ENCODE results near the gene ANKRD11.

ANKRD11 gene

DNA sequence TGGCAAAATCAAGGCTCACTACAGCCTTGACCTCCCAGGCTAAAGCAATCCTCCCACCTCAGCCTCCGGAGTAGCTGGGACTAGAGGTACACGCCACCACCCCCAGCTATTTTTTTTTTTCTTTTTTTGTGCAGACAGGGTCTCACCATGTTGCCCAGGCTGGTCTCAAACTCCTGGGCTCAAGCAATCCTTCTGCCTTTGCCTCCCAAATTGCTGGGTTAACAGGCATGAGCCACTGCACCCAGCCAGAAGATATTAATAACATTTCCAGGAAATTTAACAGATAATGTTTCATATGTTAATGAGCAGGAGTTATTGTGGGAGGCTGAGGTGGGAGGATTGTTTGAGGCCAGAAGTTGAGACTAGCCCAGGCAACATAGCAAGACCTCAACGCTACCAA lies 9.4 kb upstream of the ANKRD11 start:
- no peak for DNase-seq (ENCODE audit: low read depth)
- H3K4me3 ChIP-seq (ENCODE audit: low read depth, low read length): no peak overlapping the region
- TF ChIP-seq, protein P1, sequence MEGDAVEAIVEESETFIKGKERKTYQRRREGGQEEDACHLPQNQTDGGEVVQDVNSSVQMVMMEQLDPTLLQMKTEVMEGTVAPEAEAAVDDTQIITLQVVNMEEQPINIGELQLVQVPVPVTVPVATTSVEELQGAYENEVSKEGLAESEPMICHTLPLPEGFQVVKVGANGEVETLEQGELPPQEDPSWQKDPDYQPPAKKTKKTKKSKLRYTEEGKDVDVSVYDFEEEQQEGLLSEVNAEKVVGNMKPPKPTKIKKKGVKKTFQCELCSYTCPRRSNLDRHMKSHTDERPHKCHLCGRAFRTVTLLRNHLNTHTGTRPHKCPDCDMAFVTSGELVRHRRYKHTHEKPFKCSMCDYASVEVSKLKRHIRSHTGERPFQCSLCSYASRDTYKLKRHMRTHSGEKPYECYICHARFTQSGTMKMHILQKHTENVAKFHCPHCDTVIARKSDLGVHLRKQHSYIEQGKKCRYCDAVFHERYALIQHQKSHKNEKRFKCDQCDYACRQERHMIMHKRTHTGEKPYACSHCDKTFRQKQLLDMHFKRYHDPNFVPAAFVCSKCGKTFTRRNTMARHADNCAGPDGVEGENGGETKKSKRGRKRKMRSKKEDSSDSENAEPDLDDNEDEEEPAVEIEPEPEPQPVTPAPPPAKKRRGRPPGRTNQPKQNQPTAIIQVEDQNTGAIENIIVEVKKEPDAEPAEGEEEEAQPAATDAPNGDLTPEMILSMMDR (IDR thresholded peaks at IDR 0.05; ENCODE audit: low read depth, low read length, missing control alignments): no peak

DNA sequence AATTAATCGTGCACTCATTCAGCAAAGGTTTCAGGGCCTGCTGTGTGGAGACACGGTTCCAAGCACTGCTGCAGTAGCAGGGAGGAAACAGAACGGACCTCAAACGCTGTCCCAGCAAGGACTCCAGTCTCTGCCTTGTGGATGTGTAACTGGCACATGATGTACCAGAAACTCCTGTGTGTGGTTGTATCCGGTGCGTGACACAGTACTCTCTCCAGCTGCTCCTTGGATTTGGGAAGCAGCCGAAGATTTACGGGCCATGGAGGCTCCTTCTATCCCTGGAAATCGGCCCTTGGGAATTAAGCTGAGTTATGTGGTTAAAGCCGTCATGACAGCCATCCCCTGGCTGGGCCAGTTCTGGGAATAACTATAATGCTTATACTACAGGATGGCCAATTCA lies 8.5 kb upstream of the ANKRD11 start:
- H3K4me3 ChIP-seq (ENCODE audit: low read depth, low read length): no peak overlapping the region
- TF ChIP-seq, protein P1 (IDR thresholded peaks at IDR 0.05; ENCODE audit: low read depth, low read length, missing control alignments): no peak
- no peak for DNase-seq (ENCODE audit: low read depth)

DNA sequence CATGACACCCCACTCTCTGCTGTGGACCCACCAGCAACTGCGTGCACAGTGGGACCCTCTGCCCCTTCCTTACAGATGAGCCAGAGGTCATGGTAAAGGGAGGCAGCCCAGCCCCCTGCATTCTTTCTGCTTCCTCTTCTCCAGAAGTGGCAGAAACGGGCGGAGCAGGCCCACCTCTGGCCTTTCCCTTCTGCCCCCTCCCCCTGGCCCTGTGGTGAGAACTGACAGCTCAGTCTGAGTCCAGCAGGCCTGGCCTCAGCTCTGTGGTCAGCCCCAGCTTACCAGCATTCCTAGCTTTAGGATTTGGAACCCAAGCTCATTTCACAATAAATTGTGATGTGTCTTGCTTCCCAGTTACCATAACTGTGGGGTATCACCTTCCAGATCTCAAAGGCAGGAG lies 4.8 kb upstream of the ANKRD11 start:
- TF ChIP-seq, protein P1 (IDR thresholded peaks at IDR 0.05; ENCODE audit: low read depth, low read length, missing control alignments): no peak
- DNase-seq (ENCODE audit: low read depth): no peak

DNA sequence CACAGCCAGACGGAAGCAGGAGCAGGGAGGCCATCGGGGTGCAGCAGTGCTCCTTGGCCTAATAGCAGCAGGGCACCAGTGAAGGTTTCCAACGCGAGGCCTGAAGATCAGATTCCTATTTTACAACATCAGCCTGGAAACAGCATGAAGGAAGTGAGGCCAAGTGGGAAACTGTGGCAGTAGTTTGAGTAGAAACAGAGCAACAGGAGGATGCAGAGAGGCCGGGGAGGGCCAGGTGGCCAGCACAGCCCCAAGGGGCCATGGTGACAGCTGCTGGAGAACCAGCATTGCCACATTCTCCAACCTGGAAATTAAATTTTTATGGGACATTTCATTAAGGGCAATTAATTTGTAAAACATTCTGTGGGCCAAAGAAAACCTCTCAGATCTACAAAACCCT lies 3.4 kb upstream of the ANKRD11 start:
- H3K4me3 ChIP-seq (ENCODE audit: low read depth, low read length): no peak overlapping the region
- DNase-seq (ENCODE audit: low read depth): no peak
- TF ChIP-seq, protein P1 (IDR thresholded peaks at IDR 0.05; ENCODE audit: low read depth, low read length, missing control alignments): no peak

More for the DNA sequence above, 4.8 kb upstream of the ANKRD11 start:
- H3K4me3 ChIP-seq (ENCODE audit: low read depth, low read length): no peak overlapping the region

DNA sequence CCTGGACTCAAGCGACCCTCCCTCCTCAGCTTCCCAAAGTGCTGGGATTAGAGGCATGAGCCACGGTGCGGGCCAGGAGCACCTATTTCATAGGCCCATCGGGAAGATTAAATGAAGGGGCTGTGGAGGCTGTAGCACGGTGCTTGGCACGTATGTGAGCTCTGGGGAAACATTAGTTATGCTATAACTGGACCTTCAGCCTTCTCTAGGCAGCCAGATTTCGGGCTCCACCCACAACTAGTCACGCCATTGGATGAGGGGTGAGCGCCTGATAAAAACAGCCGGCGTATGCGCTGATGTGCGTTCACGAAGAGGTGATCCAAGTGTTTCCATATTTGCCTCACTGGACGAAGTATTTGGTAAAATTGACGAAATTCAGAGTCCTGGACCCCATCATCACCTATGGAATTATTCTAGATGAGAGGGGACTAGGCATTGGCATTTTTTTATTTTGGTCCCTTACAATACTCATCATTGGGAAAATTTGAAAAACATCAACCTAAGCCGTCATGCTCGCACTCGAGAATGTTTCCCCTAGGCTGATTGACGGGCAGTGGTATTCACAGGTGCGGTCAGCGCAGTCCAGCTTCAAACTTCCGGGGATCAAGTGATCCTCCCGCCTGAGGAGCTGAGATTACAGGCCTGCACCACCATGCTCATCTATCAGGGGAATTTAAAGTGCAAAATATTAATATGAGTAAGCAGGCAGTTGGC lies 1.8 kb upstream of the ANKRD11 start:
- H3K4me3 ChIP-seq (ENCODE audit: low read depth, low read length): peak overlapping the region; percentile 82
- TF ChIP-seq, protein P1 (IDR thresholded peaks at IDR 0.05; ENCODE audit: low read depth, low read length, missing control alignments): no peak
- DNase-seq (ENCODE audit: low read depth): no peak

DNA sequence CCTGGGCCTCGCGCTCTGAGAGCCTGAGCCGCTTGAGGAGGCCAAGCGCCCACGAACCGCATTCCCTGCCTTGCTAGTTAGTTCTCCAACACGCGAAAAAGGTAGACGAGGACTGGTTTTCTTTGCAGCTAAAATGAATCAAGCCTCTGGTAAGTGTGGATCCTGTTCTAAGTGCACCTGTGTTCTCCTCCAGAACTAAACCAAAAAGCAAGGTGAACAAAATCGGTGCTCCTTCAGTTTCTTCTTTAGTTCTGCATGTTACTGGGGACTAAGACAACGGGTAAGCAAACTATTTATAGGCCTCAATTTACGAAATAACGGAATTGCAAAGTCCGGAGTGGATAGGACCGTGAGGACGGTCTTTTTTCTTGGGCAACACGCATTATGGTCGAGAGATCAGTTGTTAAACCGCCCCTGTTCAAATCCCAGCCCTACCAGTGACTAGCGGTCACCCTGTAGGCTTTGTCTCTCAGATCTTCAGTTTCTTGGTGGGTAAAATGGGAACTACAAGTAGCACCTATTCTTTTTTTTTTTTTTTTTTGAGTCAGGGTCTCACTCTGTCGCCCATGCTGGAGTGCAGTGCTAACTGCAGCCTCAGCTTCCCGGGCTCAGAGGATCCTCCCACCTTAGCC lies 993 bp upstream of the ANKRD11 start:
- peak overlapping the region; percentile 82 for H3K4me3 ChIP-seq (ENCODE audit: low read depth, low read length)
- no peak for DNase-seq (ENCODE audit: low read depth)
- TF ChIP-seq, protein P1 (IDR thresholded peaks at IDR 0.05; ENCODE audit: low read depth, low read length, missing control alignments): peak; percentile 21

Data from GM12864 (cell line).